Loucy (cell line): ENCODE results near the gene CLSTN2.

Source experiments
- H2AFZ ChIP-seq: fragments of 200-600 bp; sonication (generic); 2 replicates; pipeline ENCODE4 v1.6.0; 2016; ENCODE audit warnings: antibody characterized with exemption, mild to moderate bottlenecking, low read length, moderate library complexity
- H3F3A ChIP-seq: fragments of 200-600 bp; 2 replicates; pipeline ENCODE4 v1.6.0; 2016; ENCODE audit warnings: antibody characterized with exemption, low read depth, mild to moderate bottlenecking
- H3K27me3 ChIP-seq: fragments of 200-600 bp; sonication (generic); 2 replicates; pipeline ENCODE4 v1.6.1; 2014; ENCODE audit warnings: low read length, mild to moderate bottlenecking; ENCODE audit not compliant: insufficient read depth, poor library complexity, severe bottlenecking
- H3K36me3 ChIP-seq: fragments of 200-600 bp; sonication (generic); 2 replicates; pipeline ENCODE4 v1.6.1; 2016; ENCODE audit warnings: low read length; ENCODE audit not compliant: insufficient read depth
- H3K4me1 ChIP-seq: fragments of 200-600 bp; sonication (generic); 2 replicates; pipeline ENCODE4 v1.5.1; 2014; ENCODE audit warnings: low read length, mild to moderate bottlenecking; ENCODE audit not compliant: insufficient read depth, poor library complexity, severe bottlenecking
- H3K4me2 ChIP-seq: fragments of 200-600 bp; sonication (generic); 2 replicates; pipeline ENCODE4 v1.6.0; 2014; ENCODE audit warnings: antibody characterized with exemption, low read length, low read depth, mild to moderate bottlenecking; ENCODE audit not compliant: poor library complexity, severe bottlenecking
- H3K4me3 ChIP-seq: fragments of 200-600 bp; sonication (generic); 2 replicates; pipeline ENCODE4 v1.5.1; 2014; ENCODE audit warnings: low read length, mild to moderate bottlenecking, mixed read lengths; ENCODE audit not compliant: poor library complexity, severe bottlenecking
- H3K79me2 ChIP-seq: fragments of 200-600 bp; sonication (generic); 2 replicates; pipeline ENCODE4 v1.6.1; 2014; ENCODE audit warnings: low read length; ENCODE audit not compliant: insufficient read depth
- H3K9ac ChIP-seq: fragments of 200-600 bp; sonication (generic); 2 replicates; pipeline ENCODE4 v1.6.0; 2014; ENCODE audit warnings: mild to moderate bottlenecking, low read depth, low read length, moderate library complexity; ENCODE audit not compliant: poor library complexity, severe bottlenecking
- H3K9me2 ChIP-seq: fragments of 200-600 bp; sonication (generic); replicated peaks from 2 replicates; pipeline ENCODE4 v1.6.1; 2016; ENCODE audit warnings: low read depth, low read length, mixed read lengths
- H3K9me3 ChIP-seq: fragments of 200-600 bp; sonication (generic); 2 replicates; pipeline ENCODE4 v1.6.1; 2014; ENCODE audit warnings: mild to moderate bottlenecking, antibody characterized with exemption, low read length, low read depth; ENCODE audit not compliant: insufficient read depth
- H4K20me1 ChIP-seq: fragments of 200-600 bp; sonication (generic); 2 replicates; pipeline ENCODE4 v1.6.0; 2014; ENCODE audit warnings: antibody characterized with exemption, low read length, mild to moderate bottlenecking; ENCODE audit not compliant: insufficient read depth, poor library complexity, severe bottlenecking
- EZH2phosphoT487 ChIP-seq: fragments of 200-600 bp; IDR thresholded peaks from 2 replicates; pipeline ENCODE4 v1.6.1; 2018; ENCODE audit warnings: antibody characterized with exemption, mild to moderate bottlenecking, moderate library complexity, borderline replicate concordance
- TF ChIP-seq, protein P1 (sequence below): fragments of 200-600 bp; sonication (generic); conservative IDR thresholded peaks from 2 replicates; pipeline ENCODE4 v1.5.1; 2014; ENCODE audit warnings: mild to moderate bottlenecking, antibody characterized with exemption, low read length

Gene CLSTN2

GRCh38 chr3:140617135-140617534 lies 682.1 kb downstream of the CLSTN2 start:
- Histone ChIP-seq H3K4me3 (no peak overlapping the region), H4K20me1 (no peaks in the 10 kb centered on the region), H3K4me1 (no peaks in the 10 kb centered on the region), H3K27me3 (no peaks in the 10 kb centered on the region), H3K79me2 (no peaks in the 10 kb centered on the region), H3K9me3 (no peaks in the 10 kb centered on the region), H3K9ac (no peak overlapping the region), H3F3A (no peaks in the 10 kb centered on the region), H3K9me2 (no peaks in the 10 kb centered on the region), H3K36me3 (no peaks in the 10 kb centered on the region), H2AFZ (no peak overlapping the region), H3K4me2 (no peak overlapping the region)
- TF ChIP-seq, protein P1, sequence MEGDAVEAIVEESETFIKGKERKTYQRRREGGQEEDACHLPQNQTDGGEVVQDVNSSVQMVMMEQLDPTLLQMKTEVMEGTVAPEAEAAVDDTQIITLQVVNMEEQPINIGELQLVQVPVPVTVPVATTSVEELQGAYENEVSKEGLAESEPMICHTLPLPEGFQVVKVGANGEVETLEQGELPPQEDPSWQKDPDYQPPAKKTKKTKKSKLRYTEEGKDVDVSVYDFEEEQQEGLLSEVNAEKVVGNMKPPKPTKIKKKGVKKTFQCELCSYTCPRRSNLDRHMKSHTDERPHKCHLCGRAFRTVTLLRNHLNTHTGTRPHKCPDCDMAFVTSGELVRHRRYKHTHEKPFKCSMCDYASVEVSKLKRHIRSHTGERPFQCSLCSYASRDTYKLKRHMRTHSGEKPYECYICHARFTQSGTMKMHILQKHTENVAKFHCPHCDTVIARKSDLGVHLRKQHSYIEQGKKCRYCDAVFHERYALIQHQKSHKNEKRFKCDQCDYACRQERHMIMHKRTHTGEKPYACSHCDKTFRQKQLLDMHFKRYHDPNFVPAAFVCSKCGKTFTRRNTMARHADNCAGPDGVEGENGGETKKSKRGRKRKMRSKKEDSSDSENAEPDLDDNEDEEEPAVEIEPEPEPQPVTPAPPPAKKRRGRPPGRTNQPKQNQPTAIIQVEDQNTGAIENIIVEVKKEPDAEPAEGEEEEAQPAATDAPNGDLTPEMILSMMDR: no peak
- TF ChIP-seq EZH2phosphoT487: no peak

GRCh38 chr3:140626856-140627255 lies 691.9 kb downstream of the CLSTN2 start:
- H3K4me3 ChIP-seq: no peak overlapping the region
- H3K4me2 ChIP-seq: no peak overlapping the region
- H3K27me3 ChIP-seq: no peaks in the 10 kb centered on the region
- H3F3A ChIP-seq: no peaks in the 10 kb centered on the region
- no peaks in the 10 kb centered on the region for H3K79me2 ChIP-seq
- no peaks in the 10 kb centered on the region for H4K20me1 ChIP-seq
- H3K9me3 ChIP-seq: no peaks in the 10 kb centered on the region
- TF ChIP-seq, protein P1: no peak
- TF ChIP-seq EZH2phosphoT487: no peak
- no peaks in the 10 kb centered on the region for H3K9me2 ChIP-seq
- no peaks in the 10 kb centered on the region for H3K4me1 ChIP-seq
- H2AFZ ChIP-seq: no peak overlapping the region
- no peaks in the 10 kb centered on the region for H3K36me3 ChIP-seq
- H3K9ac ChIP-seq: no peak overlapping the region
